LNCAP (cell line): ENCODE results near the gene GOLGB1.

Experiments used
- TF ChIP-seq, protein P1 (sequence below): fragments of 450-650 bp; IDR thresholded peaks from 2 replicates; pipeline ENCODE4 v1.5.1; 2017; ENCODE audit warnings: mild to moderate bottlenecking

Gene GOLGB1

DNA sequence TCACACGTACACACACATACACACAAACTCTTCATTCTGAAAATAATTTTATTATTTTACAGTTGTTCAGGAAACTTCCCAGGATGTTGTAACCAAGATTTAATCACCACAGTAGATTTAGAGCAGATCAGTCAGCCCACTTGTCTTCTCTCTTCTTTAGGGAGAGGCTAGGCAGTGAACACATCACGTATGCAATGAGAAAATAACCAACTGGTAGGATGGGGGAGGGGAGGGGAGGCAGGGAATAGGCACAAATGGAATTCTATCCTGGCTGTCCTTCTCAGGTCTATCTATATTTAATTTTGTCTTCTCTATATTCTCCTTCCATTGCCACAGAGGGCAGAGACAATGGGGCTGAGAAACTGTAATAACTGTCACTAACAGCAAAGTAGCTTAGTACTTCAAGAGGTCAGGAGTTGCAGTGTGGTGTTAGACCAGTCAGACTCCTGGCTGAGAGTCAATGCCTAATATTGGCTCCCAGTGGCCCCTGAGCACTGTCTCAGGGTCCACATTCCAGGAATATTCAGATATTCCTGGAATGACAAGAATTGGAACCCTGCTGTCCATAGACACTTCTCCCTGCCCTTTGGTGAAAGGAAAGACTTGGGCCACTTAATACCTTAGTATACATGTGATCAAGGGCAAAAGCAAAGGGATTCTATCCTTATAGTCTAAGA, 86.2 kb downstream of the GOLGB1 start:
- TF ChIP-seq, protein P1, sequence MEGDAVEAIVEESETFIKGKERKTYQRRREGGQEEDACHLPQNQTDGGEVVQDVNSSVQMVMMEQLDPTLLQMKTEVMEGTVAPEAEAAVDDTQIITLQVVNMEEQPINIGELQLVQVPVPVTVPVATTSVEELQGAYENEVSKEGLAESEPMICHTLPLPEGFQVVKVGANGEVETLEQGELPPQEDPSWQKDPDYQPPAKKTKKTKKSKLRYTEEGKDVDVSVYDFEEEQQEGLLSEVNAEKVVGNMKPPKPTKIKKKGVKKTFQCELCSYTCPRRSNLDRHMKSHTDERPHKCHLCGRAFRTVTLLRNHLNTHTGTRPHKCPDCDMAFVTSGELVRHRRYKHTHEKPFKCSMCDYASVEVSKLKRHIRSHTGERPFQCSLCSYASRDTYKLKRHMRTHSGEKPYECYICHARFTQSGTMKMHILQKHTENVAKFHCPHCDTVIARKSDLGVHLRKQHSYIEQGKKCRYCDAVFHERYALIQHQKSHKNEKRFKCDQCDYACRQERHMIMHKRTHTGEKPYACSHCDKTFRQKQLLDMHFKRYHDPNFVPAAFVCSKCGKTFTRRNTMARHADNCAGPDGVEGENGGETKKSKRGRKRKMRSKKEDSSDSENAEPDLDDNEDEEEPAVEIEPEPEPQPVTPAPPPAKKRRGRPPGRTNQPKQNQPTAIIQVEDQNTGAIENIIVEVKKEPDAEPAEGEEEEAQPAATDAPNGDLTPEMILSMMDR = no peak

DNA sequence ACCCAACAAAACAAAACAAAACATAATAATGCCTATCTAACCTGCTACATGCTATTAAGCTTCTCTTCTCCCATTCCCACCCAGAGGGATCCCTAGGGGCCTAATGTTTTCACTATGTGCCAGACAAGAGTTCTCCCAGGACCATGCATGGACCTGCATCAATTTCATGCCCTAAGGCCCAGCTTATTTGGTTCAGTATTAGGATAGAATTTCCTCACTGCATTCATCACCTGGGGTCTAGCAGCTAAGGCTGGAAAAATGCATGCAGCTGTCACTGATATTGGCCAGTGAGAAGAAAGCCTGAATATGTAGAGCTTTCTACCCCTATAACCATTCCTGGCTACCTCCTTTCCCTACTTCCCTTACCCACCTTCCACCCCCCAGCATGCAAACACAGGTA, 86.8 kb downstream of the GOLGB1 start:
- TF ChIP-seq, protein P1 = no peak

DNA sequence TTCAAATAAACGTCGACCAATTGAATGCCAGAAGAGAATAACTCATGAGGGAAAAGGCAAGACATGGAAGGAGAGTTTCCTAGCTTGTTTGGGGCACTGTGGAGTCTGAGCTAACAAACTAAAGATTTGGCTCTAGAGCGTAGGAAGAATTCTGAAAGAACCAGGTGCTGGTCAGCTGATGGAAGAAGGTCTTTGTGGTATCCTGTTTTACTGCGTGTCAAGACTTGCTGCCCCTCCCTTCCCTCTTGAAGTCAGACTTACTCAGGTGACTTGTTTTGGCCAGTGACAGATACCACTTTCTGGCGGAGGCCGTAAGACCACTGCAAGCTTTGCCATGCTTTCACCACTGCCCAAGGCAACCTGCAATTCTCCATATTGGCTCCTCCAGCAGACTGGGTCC, 88.2 kb downstream of the GOLGB1 start:
- TF ChIP-seq, protein P1 = no peak

DNA sequence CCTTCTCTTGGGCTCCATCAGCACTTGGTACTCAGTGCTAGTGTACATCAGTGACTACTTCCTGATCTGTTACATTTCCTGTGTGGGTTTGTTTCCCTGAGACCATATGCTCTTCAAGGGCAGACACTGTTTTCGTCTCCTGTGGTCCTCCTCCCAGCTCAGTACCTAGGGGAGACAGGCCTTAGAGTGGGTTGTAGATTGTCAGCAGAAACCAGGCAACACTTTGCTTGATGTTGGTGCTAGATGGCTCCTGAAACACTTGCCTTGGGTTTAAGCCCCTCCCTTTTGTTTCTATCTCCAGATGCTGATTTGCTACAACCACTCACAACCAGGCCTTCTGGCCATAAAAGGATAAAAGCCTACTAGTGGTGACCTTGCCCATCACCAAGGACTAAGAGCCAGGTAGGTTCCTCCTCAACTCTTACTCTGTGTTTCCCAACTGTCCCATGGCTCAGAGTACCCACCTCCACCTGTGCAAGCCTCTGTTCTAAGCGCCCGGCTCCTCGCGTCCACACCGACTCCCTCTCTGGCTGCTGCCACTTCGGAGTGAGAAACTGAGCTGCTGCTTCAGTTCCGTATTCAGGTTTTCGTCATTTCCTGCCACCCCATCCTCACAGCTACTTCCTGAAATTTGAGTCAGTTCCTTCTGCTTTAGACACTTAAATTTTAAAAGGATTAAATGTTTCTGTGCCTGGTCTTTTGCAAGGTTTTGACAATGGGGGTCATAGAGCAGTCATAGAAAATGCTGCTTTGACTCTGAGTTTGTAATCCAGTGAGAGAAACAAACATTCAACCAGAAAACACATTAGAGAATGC, 89.0 kb downstream of the GOLGB1 start, which contains the start of gene HCLS1:
Gene HCLS1 (minus strand): TSS at position 548 of the 816 bp plus-strand sequence. CDS start 2,556 bp downstream, outside the sequence.
- TF ChIP-seq, protein P1 = no peak

DNA sequence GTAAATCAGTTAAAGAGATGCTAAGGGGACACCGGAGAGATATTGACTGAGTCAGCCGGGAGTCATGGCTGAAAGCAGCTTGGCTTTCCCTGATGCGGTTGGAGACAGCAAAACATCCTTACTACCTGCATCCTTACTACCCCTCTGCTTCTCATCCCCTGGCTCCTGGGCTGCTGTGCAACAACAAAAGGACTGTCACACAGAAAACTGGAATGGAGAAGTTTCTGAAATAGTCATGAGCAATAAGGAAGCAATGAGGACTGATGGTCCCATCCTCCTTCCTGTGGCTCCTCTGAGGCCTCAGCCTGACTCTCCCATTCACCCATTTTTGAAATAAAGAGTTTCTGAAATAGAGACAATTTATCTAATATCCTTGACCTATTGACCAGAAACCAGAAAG, 90.0 kb downstream of the GOLGB1 start:
- TF ChIP-seq, protein P1 = no peak

DNA sequence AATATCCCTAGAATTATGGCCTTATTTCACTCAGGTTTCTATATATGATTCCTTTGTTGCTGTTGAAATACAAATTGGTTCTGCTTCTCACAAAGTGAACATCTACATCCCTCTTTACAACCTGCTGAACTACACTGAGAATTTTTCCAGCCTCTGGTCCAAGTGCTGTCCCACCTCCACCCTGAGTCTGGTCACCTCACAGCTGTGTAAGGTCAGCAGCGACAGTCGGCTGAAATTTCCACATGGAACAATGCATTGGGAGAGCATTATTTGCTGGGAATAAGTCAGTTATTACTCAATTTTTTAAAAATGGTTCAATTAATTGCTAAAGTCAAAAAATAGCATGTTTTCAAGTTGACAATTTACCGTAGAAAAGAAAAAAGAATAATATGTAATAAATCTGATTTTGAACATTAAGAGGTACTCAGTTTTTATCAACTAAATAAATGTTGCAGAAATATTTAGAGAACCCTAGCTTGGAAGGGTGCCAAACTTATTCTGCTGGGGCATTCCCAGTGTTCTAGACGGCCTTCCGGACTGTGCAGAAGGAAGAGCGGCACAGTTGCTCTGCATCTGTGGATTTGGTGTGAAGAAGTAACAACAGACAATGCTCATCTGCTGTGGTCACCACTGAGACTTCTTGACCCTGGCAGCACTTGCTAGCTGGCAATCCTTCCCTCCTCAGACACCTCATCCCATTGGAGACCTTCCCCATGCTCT, 90.7 kb downstream of the GOLGB1 start:
- TF ChIP-seq, protein P1 = no peak
